GM23338 (cell line): ENCODE data around the gene HTR4.

ENCODE experiments used
- CREB1 ChIP-seq: fragments of 250-450 bp; sonication (Bioruptor Pico); IDR thresholded peaks from 2 replicates; pipeline ENCODE4 v1.5.0; 2020; ENCODE audit warnings: low read depth, mild to moderate bottlenecking, moderate library complexity
- EZH2 ChIP-seq: fragments of 200-600 bp; sonication (generic); IDR thresholded peaks from one replicate; pipeline ENCODE4 v1.8.0; 2017; ENCODE audit warnings: antibody characterized with exemption, mild to moderate bottlenecking, low read depth; ENCODE audit not compliant: unreplicated experiment
- JUNB ChIP-seq: IDR thresholded peaks from one replicate; pipeline ENCODE4 v1.6.1; 2016; ENCODE audit warnings: antibody characterized with exemption; ENCODE audit not compliant: unreplicated experiment
- NANOG ChIP-seq: IDR thresholded peaks from 2 replicates; pipeline ENCODE4 v1.6.1; 2016; ENCODE audit warnings: antibody characterized with exemption, borderline replicate concordance
- POLR2AphosphoS5 ChIP-seq: IDR thresholded peaks from 2 replicates; pipeline ENCODE4 v1.6.1; 2016; ENCODE audit warnings: antibody characterized with exemption, low read depth
- STAT1 ChIP-seq: IDR thresholded peaks from one replicate; pipeline ENCODE4 v1.6.1; 2016; ENCODE audit warnings: antibody characterized with exemption; ENCODE audit not compliant: unreplicated experiment
- TF ChIP-seq, protein P1 (sequence below), 2 experiments: fragments of 200-600 bp in 1 of 2; sonication (generic) in 1 of 2; conservative IDR thresholded peaks; 2 replicates each; pipeline versions ENCODE4 v1.5.1 to v1.6.1; 2016 to 2017; ENCODE audit warnings: antibody characterized with exemption in 2 of 2, low read depth in 2 of 2, mild to moderate bottlenecking in 2 of 2, moderate library complexity in 1 of 2
- TF ChIP-seq, protein P2 (sequence below): IDR thresholded peaks from one replicate; pipeline ENCODE4 v1.6.1; 2018; ENCODE audit warnings: antibody characterized with exemption; ENCODE audit not compliant: unreplicated experiment

- TF ChIP-seq, protein P1, sequence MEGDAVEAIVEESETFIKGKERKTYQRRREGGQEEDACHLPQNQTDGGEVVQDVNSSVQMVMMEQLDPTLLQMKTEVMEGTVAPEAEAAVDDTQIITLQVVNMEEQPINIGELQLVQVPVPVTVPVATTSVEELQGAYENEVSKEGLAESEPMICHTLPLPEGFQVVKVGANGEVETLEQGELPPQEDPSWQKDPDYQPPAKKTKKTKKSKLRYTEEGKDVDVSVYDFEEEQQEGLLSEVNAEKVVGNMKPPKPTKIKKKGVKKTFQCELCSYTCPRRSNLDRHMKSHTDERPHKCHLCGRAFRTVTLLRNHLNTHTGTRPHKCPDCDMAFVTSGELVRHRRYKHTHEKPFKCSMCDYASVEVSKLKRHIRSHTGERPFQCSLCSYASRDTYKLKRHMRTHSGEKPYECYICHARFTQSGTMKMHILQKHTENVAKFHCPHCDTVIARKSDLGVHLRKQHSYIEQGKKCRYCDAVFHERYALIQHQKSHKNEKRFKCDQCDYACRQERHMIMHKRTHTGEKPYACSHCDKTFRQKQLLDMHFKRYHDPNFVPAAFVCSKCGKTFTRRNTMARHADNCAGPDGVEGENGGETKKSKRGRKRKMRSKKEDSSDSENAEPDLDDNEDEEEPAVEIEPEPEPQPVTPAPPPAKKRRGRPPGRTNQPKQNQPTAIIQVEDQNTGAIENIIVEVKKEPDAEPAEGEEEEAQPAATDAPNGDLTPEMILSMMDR (conservative IDR thresholded peaks at IDR 0.05; ENCODE audit: low read depth in 2 of 2), result no peak
- TF ChIP-seq STAT1 (no peak), POLR2AphosphoS5 (no peak), EZH2 (no peak), CREB1 (no peak), NANOG (no peak), JUNB (no peak)
- TF ChIP-seq, protein P2, sequence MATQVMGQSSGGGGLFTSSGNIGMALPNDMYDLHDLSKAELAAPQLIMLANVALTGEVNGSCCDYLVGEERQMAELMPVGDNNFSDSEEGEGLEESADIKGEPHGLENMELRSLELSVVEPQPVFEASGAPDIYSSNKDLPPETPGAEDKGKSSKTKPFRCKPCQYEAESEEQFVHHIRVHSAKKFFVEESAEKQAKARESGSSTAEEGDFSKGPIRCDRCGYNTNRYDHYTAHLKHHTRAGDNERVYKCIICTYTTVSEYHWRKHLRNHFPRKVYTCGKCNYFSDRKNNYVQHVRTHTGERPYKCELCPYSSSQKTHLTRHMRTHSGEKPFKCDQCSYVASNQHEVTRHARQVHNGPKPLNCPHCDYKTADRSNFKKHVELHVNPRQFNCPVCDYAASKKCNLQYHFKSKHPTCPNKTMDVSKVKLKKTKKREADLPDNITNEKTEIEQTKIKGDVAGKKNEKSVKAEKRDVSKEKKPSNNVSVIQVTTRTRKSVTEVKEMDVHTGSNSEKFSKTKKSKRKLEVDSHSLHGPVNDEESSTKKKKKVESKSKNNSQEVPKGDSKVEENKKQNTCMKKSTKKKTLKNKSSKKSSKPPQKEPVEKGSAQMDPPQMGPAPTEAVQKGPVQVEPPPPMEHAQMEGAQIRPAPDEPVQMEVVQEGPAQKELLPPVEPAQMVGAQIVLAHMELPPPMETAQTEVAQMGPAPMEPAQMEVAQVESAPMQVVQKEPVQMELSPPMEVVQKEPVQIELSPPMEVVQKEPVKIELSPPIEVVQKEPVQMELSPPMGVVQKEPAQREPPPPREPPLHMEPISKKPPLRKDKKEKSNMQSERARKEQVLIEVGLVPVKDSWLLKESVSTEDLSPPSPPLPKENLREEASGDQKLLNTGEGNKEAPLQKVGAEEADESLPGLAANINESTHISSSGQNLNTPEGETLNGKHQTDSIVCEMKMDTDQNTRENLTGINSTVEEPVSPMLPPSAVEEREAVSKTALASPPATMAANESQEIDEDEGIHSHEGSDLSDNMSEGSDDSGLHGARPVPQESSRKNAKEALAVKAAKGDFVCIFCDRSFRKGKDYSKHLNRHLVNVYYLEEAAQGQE, result no peak
Measured at GRCh38 chr5:148688787-148689186, 34.5 kb upstream of the HTR4 start.
